GM12865 (cell line): ENCODE results near the gene RFT1.
A peak's percentile ranks its signal among the peaks of the same experiment; 100 is the strongest.

Source experiments
- DNase-seq: peaks from one replicate; pipeline ENCODE4 v3.0.0; 2010; ENCODE audit warnings: low read depth
- H3K4me3 ChIP-seq: 2 replicates; pipeline ENCODE4 v1.5.1; 2011; ENCODE audit warnings: mild to moderate bottlenecking, low read depth, low read length, control low read depth
- CTCF ChIP-seq: IDR thresholded peaks from 2 replicates; pipeline ENCODE4 v1.5.1; 2011; ENCODE audit warnings: low read length, control low read depth, low read depth, inconsistent platforms; ENCODE audit not compliant: insufficient read depth; ENCODE audit errors: missing control alignments

The RFT1 gene

GRCh38 chr3:53161820-53162671 lies 31.8 kb upstream of the RFT1 start:
- peak; percentile 74 for DNase-seq
- TF ChIP-seq CTCF, result no peak
- peak overlapping the region; percentile 89 for H3K4me3 ChIP-seq

GRCh38 chr3:53161450-53161819 lies 31.2 kb upstream of the RFT1 start:
- no peak for TF ChIP-seq CTCF
- peak overlapping the region; percentile 89 for H3K4me3 ChIP-seq
- peak; percentile 50 for DNase-seq

GRCh38 chr3:53160660-53161449 lies 30.6 kb upstream of the RFT1 start, which contains the start of gene PRKCD:
Gene PRKCD (plus strand): TSS chr3:53161209. CDS start chr3:53178423, 17,214 bp downstream.
- peak; percentile 58 for TF ChIP-seq CTCF
- DNase-seq, result peak; percentile 89
- peak within 1 kb of the TSS; percentile 89 for H3K4me3 ChIP-seq

- TF ChIP-seq CTCF, result no peak
- no peak for DNase-seq
- peak overlapping the region; percentile 75 for H3K4me3 ChIP-seq
Measured at GRCh38 chr3:53160061-53160659, 29.9 kb upstream of the RFT1 start.

GRCh38 chr3:53159156-53160060 lies 29.2 kb upstream of the RFT1 start:
- no peak for TF ChIP-seq CTCF
- no peak overlapping the region for H3K4me3 ChIP-seq
- no peak for DNase-seq

GRCh38 chr3:53158765-53159155 lies 28.5 kb upstream of the RFT1 start:
- H3K4me3 ChIP-seq, result no peak overlapping the region
- no peak for TF ChIP-seq CTCF
- no peak for DNase-seq
